ENCODE measurements around the gene ZFAND2B.
A peak's percentile ranks its signal among the peaks of the same experiment; 100 is the strongest.

ZFAND2B gene

GRCh38 chr2:219204425-219205164 lies 2.0 kb upstream of the ZFAND2B start:
- no peak for DNase-seq

- no peak for DNase-seq
Observed at GRCh38 chr2:219205165-219205538, 1.4 kb upstream of the ZFAND2B start.

GRCh38 chr2:219205981-219206327 lies 628 bp upstream of the ZFAND2B start:
- no peak for DNase-seq

GRCh38 chr2:219207134-219207883 lies 727 bp downstream of the ZFAND2B start:
- no peak for DNase-seq

- no peak for DNase-seq
Observed at GRCh38 chr2:219207884-219208740, 1.5 kb downstream of the ZFAND2B start.

GRCh38 chr2:219209236-219210195 lies 2.9 kb downstream of the ZFAND2B start:
- DNase-seq, result no peak

GRCh38 chr2:219210196-219210885 lies 3.8 kb downstream of the ZFAND2B start:
- DNase-seq, result no peak

- DNase-seq, result no peak
Observed at GRCh38 chr2:219210886-219211362, 4.3 kb downstream of the ZFAND2B start.

GRCh38 chr2:219213026-219213415 lies 6.4 kb downstream of the ZFAND2B start:
- no peak for DNase-seq

GRCh38 chr2:219213486-219214071 lies 7.0 kb downstream of the ZFAND2B start:
- no peak for DNase-seq

- no peak for DNase-seq
Observed at GRCh38 chr2:219214141-219214540, 7.6 kb downstream of the ZFAND2B start.

GRCh38 chr2:219214786-219215185 lies 8.2 kb downstream of the ZFAND2B start:
- no peak for DNase-seq

- no peak for DNase-seq
Observed at GRCh38 chr2:219215871-219216534, 9.4 kb downstream of the ZFAND2B start.

- DNase-seq, result no peak
Observed at GRCh38 chr2:219216535-219216915, 9.9 kb downstream of the ZFAND2B start.

- no peak for DNase-seq
Observed at GRCh38 chr2:219218217-219218731, 11.7 kb downstream of the ZFAND2B start.

- peak; percentile 69 to 77 for DNase-seq
Observed at GRCh38 chr2:219218732-219219701, 12.4 kb downstream of the ZFAND2B start, which contains the start of gene ABCB6. TSS of gene ABCB6 (minus strand) at chr2:219218958. CDS start at chr2:219218673, 285 bp downstream.

- no peak for DNase-seq
Observed at GRCh38 chr2:219219784-219220532, 13.4 kb downstream of the ZFAND2B start.

Measured in cerebellar nuclear complex (tissue), 1 donor.